Measurements from ENCODE around the gene COL5A1. TPM values are rescaled to one million over a fixed set of nuclear protein-coding genes. Genes with fewer than 3 reads are reported as not detected.

COL5A1 gene
- total RNA-seq, 1 donor from 2014 or later, result 21.6 TPM

DNA sequence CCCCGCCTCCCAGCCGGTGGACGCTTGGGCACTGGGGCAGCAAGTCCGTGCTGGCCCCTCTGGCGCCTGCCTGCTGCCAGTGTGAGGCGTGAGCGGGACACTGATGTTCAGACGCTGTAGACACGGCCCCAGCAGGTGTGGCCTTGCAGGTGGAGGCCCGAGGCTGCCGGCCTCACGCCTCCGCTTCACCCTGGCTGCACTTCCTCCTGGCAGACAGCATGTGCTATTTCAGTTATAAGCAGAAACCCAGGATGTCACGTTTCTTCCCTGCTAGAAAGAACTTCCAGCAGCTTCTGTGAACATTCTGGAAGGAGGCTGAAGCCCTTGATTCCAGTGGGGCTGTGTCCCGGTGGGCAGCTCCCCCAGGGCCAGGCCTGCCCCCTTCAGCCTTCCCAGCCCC is 124.2 kb downstream of the COL5A1 start:
- intact Hi-C loops (cut with DNase I), result no loop called here
- DNase-seq (ENCODE audit: low spot score), result no peak

DNA sequence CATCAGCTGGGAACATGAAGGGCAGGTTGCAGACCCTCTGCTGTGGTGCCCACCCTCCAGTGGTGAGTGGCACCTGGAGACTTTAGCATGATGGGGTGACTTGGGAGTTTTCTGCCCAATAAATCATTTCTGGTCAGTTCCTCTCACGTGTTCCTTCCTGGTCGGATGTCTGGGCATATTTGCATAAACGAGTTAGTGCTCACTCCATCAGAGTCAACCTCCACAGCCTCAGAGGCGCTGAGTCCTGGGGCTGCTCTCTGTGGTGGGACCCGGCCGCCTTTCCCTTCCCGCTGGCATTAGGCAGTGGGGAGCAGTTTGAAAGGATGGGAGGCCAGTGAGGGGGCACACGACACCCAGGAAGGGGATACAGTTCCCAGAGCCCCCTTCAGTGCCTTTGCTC is 125.0 kb downstream of the COL5A1 start:
- intact Hi-C loops (cut with DNase I), result no loop called here
- no peak for DNase-seq (ENCODE audit: low spot score)

DNA sequence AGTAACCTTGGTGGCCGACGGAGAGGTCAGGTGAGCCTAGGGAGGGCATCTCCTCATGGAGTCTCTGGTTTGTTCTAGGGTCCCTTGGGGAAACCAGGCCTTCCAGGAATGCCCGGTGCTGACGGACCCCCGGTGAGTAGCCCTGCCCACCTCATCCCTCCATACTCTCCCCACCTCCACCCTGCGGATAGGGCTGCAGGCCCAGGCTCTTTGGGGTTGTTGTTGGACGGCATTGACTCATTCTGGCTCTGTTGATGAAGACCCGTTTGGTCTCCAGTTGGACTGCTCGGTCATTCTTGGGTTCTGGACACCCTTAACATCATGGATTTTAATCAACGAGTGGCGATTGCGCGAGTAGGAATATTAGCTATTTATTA is 126.7 kb downstream of the COL5A1 start:
- intact Hi-C loops (cut with DNase I), result no loop called here
- no peak for DNase-seq (ENCODE audit: low spot score)

DNA sequence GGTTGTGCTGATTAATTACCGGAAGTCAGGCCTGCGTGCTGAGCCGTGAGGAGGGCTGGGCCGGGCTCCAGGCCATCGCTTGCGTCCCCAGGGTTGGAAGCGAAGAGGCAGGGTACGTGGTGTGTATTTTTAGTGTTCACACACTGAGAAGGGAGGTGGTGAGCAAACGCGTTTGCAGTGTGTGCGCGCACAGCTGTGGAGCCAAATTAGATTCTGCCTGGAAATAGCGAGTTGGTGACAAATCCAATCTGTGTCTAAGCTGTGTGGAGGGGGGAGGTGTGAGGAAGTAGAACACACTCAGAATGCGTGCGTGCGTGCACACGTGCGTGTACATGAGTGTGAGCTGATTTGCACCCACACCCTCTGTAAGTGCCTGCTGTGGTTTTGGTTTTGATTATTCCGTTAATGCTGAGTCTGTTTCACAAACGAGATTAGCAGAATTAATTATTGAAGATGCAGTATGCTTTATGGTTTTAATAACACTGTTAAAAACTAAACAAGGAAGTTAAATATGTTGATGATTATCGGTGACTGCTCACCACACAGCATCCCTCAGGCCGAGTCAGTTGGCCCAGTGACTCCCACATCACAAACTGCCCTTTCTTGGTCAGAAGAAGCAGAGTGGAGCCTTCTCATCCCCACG is 127.2 kb downstream of the COL5A1 start:
- intact Hi-C loops (cut with DNase I), result no loop called here
- no peak for DNase-seq (ENCODE audit: low spot score)

DNA sequence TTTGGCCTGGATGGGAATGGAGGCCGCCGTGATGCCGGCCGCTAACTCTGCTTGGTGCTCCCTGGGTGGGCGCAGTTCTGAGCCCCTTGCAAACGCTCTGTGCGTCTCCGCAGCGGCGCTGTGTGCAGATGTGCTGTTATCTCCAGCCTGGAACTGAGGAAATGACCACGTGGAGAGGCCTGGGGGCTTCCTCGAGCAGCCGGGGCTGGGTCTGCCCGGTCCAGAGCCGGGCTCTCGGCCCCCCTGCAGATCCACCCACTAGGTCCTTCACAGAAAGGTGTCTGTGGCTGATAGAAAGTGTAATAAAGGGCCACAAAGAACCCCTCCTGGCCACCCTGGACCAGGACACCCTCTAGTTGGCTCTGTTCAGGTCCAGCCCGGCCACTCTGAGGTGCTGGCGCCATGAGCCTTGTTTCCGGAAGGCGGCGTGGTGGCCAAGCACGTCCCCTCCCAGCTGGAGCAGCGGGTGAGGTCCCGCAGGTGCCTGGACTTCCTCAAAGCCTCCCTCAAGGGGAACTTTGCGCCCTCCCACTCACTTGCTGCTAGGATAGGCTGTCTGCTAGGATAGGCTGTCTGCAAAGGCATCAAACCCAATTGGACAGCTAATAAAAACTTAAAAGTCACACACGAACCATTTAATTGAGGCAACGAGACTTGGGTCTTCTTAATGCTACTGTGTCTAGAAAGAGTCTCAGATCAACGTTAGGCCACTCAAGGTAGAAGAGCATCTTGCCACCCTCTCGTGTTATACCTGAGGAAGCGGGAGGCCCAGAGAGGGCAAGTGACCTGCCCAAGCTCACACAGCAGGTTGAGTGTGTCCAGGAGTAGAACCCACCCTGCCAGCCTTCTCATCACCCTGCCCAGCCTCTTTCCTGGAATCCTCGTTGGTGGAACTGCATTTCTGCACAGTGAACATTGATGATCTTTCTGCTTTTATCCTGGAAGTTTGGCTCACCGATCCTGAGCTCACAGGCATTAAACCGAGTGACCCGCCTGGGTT is 129.7 kb downstream of the COL5A1 start:
- DNase-seq (ENCODE audit: low spot score), result no peak
- intact Hi-C loops (cut with DNase I), result no loop called here

DNA sequence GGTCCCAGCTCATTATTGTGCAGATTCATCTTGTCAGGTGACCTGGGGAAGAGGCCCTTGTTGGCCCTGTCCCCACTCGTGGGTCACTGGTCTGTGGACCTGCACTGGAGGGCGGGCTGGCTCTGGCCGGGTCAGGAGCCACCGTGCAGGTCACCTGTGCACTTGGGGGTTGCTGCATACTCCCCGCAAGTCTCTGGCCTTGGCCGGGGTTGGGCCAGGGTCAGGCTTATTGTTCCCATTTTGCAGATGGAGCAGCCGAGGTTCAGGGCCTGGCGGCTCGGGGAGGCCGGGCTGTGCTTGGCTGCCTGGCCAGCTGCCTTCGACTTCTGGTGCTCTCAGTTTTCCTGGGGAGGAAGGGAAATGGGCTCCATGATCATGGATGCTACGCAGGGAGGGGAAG is 130.7 kb downstream of the COL5A1 start:
- intact Hi-C loops (cut with DNase I), result no loop called here
- no peak for DNase-seq (ENCODE audit: low spot score)

DNA sequence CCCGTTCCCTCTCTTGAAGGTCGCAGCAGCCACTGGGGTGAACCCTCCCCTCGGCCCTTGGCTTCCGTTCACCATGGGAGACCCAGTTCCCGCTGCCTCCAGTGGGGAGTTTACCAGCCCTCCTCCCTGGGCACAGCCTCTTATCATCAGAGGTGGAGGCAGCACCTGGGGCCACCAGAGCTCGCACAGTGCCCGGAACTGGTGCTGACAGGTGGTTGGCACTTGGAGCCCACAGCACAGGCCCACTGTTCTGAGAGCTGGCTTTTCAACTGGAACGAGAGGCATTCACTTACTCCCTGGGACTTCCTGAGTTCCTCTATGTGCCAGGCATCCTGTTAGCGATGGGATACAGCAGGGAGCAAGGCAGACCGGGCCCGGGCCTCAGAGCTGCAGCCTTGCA is 132.2 kb downstream of the COL5A1 start:
- no peak for DNase-seq (ENCODE audit: low spot score)
- intact Hi-C loops (cut with DNase I), result no loop called here

DNA sequence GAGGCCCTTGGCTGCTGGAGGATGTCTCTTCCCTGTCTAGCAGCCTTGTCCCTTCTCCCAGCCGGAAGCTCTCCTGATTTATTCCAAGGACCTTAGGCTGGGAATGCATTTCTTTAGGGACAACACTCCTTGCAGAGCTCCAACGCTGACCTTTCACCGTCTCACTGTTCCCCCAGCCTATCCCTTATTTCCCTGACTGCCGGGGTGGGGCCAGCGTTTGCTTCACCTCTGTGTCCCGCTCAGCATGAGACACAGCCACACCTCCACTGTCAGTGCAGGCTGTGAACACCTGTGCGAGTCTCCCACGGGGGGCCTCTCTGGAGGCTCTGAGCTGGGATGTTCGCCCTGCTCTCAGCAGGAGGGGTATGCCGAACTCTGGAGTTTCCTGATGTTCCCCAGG is 132.8 kb downstream of the COL5A1 start:
- intact Hi-C loops (cut with DNase I), result no loop called here
- DNase-seq (ENCODE audit: low spot score), result no peak

DNA sequence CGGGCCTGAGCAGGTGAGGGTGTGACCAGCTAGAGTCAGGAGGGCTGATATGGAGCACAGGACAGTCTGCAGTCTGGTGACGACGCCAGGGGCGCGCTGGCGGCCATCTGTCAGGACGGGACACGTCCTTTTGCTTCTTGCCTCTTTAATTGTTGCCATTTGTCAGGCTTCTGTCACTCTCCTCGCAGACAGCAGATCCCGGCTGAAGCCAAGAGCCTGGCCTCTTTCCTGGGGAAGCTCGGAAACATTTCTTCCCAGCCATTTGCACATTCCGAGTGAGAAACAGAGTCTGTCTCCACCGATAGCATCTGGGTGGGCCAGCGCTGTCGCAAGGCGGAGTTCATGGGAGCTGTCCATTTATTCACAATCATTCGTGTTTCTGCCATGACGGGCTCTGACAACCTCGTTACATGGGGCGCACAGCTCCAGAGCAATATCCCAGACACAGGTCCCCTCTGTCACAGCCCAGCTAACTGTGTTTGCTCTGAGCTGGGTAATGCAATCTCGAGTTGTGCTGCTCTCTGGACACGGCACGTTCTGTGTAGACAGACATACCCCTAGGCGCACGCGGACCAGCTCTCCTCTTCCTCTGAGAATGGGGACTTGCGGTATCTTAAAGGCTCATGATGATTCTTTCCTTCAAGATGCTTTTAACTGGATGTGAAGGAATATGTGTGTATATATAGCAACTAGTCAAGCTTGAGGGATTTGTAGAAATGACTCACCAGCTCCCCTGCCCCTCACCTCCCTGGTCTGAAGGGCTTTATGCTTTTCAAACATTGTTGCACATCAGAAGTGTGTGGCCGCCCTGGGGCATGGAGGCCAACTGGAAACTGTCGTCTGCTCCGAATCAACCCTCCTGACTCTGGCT is 133.7 kb downstream of the COL5A1 start:
- no peak for DNase-seq (ENCODE audit: low spot score)
- intact Hi-C loops (cut with DNase I), result no loop called here

DNA sequence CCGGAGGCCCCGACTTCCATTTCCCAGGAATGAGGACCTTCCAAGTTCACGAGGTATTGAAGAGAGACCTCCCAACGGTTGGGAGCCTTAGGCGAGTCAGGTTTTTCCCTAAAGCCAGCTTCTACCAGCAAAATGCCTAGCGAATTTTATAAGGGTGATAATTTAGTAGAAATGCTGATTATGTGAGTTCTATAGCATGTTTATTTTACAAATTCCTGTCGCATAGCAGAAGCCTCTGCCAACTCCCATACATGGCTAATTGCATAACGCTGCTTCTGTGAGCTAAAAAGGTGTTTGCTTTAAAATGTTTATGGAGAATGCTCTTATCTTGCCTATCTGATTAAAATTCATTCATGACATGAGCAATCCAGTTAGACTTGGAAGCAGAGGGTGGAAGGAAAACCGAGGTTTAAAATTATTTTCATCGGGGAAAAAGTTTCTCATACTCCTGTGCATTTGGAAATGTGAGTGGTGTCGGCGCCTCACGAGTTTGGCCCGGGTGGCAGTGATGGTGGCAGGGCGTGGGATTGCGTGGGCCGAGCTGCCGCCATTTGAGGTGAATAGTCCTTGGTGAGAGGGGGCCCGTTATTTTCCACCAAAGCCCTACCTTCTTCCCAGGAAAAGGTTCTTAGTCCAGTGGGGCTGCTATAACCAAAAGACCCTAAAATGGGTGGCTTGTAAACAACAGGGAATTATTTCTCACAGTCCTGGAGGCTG is 134.6 kb downstream of the COL5A1 start:
- intact Hi-C loops (cut with DNase I), result no loop called here

DNA sequence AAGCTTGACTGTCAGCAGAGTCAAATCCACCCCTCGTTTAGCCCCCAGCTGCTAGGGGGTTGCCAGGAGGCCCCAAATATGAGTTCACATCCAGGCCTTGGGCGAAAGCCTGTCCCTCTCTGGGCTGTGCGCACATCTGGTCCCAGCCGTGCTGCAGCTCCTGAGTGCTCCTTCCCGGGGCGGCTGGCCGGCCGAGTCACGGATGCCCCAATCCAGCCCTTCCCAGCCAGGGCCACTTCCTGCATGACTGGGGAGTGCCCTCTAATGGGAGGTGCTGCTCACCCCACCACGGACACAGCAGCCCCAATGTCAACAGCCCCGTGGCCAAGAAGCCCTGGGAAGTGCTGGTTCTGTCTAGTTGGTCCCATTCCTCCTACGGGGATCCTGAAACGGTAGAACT is 135.6 kb downstream of the COL5A1 start:
- intact Hi-C loops (cut with DNase I), result no loop called here
- no peak for DNase-seq (ENCODE audit: low spot score)

More for the DNA sequence above, 134.6 kb downstream of the COL5A1 start:
- no peak for DNase-seq (ENCODE audit: low spot score)

DNA sequence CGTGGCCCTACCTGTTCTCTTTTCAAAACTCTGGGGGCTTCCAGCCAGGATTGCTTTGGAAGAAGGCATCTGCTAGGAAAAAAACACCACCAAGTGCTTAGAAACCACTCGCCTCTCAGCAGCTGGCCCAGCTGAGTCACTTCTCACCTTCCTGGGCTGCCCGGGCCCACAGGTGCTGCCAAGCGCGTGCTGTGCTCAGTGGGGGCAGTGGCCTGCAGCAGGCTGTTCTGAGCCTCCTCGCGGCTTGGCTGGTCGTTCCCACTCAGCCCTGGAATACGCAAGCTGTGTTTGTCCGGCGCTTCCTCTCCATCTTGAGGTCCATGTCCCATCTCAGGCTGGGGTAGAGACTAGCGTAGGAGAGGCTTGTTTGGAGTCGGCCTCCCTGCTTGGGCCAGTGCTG is 136.6 kb downstream of the COL5A1 start:
- DNase-seq (ENCODE audit: low spot score), result no peak
- intact Hi-C loops (cut with DNase I), result loop anchor here (2.0 kb wide), 1 partner anchor 635 kb away; no protein-coding TSS in a partner anchor

DNA sequence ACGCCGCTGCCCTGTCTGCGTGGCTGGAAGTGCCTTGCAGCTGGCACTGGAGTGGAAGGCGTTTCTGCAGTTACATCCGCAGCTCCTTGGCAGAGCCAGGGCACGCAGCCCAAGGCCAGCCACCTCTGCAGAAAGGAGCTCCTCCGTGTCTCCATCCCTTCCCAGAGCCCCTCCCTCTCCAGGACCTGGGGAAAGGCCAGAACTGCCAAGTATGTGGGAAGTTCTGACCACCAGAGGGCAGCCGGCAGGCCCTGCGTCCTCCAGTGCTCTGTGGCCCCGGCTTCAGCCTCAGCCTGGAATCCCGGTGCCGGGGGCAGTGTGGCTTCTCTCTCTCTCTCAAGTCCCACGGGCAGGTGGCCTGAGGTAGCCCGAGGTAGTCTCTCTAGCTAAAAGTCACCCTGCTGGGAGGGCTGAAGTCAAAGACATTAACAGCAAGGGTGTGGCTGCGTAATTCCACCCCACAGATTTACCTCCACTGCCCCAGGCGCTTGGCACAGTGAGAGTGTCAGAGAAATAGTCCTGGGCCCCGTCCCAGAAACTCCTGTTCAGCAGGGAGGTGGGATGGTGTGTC is 137.3 kb downstream of the COL5A1 start:
- intact Hi-C loops (cut with DNase I), result loop anchor here (2.0 kb wide), 1 partner anchor 634 kb away; no protein-coding TSS in a partner anchor
- DNase-seq (ENCODE audit: low spot score), result no peak

DNA sequence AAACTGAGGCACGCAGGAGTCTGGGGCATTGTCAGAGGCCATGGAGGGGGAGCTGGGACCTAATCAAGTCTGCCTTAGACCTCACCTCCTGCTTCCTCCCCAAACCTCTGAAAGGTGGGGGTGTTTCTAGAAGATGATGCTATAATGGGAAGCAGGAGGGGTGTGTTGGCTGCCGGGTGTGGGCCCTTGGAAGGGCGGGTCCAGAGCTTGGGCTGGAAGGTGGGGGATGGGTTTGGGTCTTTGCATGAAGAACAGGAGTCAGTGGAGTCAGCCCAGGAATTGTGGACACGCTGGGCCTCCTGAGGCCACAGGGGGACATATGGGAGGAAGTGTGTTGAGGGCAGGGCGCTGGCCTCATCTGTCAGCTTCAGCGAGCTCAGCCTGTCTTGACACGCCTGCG is 138.0 kb downstream of the COL5A1 start:
- intact Hi-C loops (cut with DNase I), result loop anchor here (2.0 to 10.0 kb wide), 2 partner anchors 305 to 633 kb away; partner anchors contain the start of gene OLFM1
- DNase-seq (ENCODE audit: low spot score), result no peak

DNA sequence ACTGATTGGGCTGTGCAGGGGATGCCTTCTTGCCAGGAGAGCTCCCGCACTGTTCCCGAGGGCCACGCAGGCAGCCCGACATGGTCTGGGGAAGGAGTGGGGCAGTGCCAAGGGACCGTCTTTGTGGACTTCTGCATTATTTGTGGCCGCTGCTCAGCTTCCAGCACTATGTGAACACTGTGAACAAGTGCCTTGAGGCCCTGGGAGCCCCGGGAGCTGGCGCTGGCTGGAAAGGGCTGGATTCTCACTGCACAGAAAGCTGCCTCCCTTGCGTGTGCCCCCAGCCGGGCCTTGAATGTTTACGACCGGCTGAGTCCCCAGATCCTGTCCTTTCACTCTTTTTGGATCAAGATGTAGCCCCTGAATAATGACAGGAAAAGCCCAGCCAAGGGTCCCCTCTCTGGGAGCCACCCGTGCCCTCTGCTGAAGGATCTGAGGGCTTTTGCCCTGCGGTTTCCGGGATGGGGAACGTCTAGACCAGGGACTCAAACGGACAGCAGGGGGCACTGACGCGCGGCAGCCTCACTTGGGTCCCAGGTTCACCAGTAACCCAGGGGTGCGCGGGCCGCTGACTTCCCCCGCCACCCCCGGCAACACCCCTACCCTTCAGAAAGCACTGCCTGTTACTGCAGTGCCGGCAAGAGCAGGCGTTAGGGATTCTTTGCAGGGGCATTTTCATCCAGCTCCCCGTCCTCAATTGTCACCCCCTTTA is 140.1 kb downstream of the COL5A1 start:
- intact Hi-C loops (cut with DNase I), result loop anchor here (10.0 kb wide), 1 partner anchor 303 kb away; the partner anchor contains the start of gene OLFM1
- DNase-seq (ENCODE audit: low spot score), result no peak

DNA sequence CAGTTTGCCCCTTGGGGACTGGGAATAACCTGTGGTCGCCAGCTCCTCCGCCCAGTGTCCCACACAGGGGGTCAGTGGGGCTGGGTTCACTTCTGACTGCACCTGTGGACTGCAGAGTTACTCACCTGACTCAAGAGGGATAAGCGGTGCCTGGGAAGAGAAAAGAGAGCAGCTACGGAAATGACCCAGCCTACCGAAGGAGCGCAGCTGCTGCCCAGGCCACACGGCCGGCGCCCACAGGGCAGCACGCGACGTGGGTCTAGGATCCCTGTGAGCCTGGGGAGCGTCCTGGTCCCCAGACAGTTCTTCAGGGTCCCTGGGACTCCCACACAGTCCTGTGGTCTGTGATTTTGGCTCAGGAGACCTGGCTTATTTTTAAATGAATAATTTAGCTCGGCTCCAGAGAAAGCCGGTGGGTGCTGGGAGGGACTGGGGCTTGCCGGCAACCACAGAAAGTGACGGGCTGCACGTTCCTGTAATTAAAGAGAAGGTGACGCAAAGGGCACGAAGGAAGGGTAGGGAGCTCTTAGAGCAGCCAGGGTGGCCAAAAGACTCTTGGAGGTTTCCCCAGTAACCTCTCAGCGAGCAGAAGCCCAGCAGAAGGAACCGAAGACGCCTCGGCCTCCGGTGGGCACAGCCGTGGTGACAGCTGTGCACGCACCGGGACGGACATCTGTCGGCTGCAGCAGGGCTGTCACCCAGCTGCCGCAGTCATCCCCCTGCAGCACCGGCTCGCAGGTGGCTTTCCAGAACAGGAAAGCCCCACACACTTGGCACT is 141.5 kb downstream of the COL5A1 start:
- intact Hi-C loops (cut with DNase I), result loop anchor here (10.0 kb wide), 1 partner anchor 302 kb away; the partner anchor contains the start of gene OLFM1
- DNase-seq (ENCODE audit: low spot score), result no peak

DNA sequence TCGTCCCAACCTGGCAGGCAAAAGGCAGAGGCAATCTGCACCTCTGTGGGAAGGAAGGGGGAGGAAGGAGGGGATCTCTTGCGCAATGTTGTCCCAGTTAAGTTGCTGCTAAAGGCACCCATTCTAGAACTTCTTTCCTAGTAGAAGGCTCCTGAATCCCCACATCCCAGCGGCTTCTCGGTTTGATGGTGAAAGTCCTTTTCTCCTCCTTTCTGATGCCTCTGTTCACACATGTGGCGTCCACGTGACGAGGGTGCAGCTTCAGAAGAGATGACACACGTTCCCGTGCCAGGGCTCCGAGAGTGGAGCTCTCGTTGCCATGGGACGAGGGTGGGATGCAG is 142.1 kb downstream of the COL5A1 start:
- intact Hi-C loops (cut with DNase I), result loop anchor here (10.0 kb wide), 1 partner anchor 301 kb away; the partner anchor contains the start of gene OLFM1
- DNase-seq (ENCODE audit: low spot score), result no peak

Measured in cardiac septum (tissue), 1 donor.